GM12872 (cell line): ENCODE data around the gene CCN2.

Source experiments
- TF ChIP-seq, protein P1 (sequence below): IDR thresholded peaks from 3 replicates; pipeline ENCODE4 v1.5.1; 2011; ENCODE audit warnings: low read depth, mild to moderate bottlenecking, low read length, moderate library complexity; ENCODE audit not compliant: insufficient read depth

Gene CCN2

GRCh38 chr6:131992557-131992956, 41.4 kb upstream of the CCN2 start:
- TF ChIP-seq, protein P1, sequence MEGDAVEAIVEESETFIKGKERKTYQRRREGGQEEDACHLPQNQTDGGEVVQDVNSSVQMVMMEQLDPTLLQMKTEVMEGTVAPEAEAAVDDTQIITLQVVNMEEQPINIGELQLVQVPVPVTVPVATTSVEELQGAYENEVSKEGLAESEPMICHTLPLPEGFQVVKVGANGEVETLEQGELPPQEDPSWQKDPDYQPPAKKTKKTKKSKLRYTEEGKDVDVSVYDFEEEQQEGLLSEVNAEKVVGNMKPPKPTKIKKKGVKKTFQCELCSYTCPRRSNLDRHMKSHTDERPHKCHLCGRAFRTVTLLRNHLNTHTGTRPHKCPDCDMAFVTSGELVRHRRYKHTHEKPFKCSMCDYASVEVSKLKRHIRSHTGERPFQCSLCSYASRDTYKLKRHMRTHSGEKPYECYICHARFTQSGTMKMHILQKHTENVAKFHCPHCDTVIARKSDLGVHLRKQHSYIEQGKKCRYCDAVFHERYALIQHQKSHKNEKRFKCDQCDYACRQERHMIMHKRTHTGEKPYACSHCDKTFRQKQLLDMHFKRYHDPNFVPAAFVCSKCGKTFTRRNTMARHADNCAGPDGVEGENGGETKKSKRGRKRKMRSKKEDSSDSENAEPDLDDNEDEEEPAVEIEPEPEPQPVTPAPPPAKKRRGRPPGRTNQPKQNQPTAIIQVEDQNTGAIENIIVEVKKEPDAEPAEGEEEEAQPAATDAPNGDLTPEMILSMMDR, result no peak

DNA sequence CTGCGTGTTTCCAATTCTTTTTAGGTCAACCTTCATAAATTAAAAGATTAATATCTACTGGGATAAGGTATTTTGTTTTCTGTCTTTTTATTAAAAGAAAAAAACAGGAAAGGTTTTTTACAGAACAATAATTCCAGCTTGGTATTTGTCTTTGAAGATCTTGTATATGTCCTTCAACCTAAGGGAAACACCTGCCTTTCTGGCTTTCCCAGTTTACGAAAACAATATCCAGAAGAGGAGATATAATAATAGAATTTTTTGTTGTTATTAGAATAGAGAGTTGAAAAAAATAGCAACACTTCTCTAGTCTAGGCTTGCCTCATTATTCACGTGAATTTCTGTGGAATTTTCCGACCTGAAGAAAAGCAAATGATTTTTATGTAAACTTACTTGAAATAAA, 37.9 kb upstream of the CCN2 start:
- TF ChIP-seq, protein P1, result no peak

DNA sequence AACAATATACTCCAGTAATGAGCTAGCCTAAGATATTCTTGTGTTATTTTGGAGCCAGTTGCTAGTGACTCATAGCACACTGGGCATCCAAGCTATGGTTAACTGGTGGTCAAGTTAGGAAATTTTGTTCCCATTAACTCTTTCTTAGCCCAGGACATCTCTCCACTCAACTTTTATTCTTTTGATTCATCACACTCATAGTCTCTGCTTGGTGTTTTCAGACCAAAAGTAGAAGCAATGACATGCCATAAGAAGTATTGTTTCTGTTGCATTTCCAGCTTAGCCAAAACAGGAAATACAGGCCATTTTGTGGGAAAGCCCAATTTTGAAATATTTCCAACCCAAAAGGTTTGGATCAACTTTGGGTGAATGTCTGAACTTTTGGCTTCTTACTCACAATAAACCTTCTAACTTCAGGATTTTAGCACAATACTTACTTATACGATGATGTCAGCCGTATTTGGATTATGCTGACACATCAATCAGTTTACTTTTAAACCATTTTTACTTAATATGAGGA, 31.6 kb upstream of the CCN2 start:
- TF ChIP-seq, protein P1, result no peak

GRCh38 chr6:131981624-131981978, 30.4 kb upstream of the CCN2 start:
- TF ChIP-seq, protein P1, result no peak

DNA sequence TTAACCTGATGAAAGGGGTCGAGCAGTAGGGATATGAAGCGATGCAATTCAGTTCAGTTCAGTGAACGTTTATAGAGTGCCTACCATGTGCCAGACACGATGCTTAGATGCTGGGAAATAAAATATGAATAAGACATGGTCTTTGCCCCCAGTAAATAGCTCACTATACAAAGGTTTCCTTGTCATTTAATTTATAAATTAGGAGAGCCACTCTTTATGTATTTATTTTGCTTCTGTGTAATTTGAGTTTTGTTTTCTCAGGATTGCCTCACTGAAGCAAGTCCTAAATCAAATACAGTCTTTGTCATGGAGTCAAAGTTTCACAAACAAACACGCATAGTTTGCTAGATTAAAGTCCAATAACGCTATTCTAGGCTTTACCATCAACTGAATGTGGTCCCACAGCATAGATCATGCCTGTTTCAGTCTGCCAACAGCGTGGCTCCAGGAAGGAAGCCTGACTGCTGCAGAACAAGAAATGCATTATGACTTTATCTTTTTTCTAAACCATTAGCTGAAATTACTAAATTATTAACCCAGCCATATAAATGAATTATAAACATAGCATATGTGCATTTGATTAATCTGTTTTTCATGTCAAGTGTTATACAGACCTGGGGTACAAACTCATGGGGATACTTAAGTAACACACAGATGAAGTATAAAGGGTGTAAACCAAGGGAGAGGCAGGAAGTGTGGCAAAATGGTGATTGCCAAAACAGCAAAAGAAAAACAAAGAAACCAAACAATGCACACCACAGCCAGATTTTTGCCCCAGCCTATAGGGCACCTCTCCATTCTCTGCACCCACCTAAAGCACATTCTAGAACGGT, 29.8 kb upstream of the CCN2 start:
- TF ChIP-seq, protein P1, result no peak

- TF ChIP-seq, protein P1, result no peak
Observed at GRCh38 chr6:131980338-131980790, 29.2 kb upstream of the CCN2 start.

- TF ChIP-seq, protein P1, result no peak
Observed at GRCh38 chr6:131979515-131980337, 28.6 kb upstream of the CCN2 start.
